ENCODE results near the gene KLHDC4. TPM values are rescaled to one million over a fixed set of nuclear protein-coding genes. Genes with fewer than 3 reads are reported as not detected.

Gene KLHDC4
- total and polyA plus RNA-seq, 9 of the 15 experiments (the other 6 are each of a cell fraction or from before 2014, with no cell fraction given) = 1.3 to 68.1 (median 32.8) TPM

DNA sequence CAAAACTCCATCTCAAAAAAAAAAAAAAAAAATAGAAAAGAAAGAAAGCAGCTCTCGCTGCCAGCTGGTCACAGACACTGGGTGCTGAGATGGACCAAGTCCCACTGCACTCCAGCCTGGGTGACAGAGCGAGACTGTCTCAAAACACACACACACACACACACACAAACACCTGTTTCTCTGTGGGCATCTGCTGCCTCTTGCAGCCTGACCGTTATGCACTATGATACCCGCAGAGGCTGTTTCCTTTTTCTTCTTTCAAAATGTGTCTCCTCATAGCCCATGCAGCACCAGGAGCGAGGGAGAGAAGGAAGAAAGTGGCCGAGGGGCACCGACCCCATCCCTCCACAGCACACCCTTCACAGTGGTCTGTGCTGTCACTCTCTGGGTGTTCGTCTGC, 36.9 kb upstream of the KLHDC4 start (continued):
- TF ChIP-seq, protein P1, sequence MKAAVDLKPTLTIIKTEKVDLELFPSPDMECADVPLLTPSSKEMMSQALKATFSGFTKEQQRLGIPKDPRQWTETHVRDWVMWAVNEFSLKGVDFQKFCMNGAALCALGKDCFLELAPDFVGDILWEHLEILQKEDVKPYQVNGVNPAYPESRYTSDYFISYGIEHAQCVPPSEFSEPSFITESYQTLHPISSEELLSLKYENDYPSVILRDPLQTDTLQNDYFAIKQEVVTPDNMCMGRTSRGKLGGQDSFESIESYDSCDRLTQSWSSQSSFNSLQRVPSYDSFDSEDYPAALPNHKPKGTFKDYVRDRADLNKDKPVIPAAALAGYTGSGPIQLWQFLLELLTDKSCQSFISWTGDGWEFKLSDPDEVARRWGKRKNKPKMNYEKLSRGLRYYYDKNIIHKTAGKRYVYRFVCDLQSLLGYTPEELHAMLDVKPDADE (conservative IDR thresholded peaks at IDR 0.05; ENCODE audit: control insufficient read depth, low read depth, low read length) = no peak
- TF ChIP-seq, protein P2, sequence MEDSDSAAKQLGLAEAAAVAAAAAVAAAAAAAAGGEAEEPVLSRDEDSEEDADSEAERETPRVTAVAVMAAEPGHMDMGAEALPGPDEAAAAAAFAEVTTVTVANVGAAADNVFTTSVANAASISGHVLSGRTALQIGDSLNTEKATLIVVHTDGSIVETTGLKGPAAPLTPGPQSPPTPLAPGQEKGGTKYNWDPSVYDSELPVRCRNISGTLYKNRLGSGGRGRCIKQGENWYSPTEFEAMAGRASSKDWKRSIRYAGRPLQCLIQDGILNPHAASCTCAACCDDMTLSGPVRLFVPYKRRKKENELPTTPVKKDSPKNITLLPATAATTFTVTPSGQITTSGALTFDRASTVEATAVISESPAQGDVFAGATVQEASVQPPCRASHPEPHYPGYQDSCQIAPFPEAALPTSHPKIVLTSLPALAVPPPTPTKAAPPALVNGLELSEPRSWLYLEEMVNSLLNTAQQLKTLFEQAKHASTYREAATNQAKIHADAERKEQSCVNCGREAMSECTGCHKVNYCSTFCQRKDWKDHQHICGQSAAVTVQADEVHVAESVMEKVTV (CRISPR knock-in tag; IDR thresholded peaks at IDR 0.05) = no peak
- no peak for TF ChIP-seq RFX1 (IDR thresholded peaks at IDR 0.05)

DNA sequence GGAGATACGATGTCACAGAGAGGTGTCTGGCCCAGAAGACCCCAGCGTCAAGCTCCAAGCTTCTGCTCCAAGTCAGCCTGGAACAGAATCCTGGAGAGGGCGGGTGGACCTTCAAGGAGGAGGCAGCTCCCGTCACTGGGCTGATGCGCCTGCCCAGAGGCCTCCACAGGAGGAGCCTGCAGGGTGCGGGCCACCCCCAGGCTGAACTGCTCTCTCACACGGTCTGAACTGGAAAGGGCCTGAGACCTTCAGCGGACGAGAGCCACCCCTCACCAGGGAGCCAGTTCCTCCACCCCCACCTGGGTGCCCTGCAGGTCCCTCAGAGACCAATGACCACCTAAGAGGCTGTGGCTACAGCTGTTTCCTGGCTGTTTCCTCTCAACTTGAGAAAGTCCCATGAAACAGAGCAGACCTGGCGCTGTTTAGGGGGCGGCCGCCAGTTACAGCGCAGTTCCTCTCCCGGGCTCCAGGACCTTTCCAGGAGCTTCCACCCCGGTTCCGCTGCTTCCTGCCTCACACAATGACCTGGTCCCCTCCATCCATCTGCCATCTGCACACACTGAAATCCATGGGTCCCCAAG, 36.0 kb upstream of the KLHDC4 start:
- Histone ChIP-seq H3K4me3 (no peak overlapping the region), H3K4me1 (replicated peaks in 1 of 2; ENCODE audit: control insufficient read depth in 2 of 2, insufficient read depth in 2 of 2, low read length in 2 of 2) (peaks cover 11 to 20% of the 10 kb centered on the region in 2 experiments), H3K9ac (ENCODE audit: insufficient read depth in 1 of 2, low read depth in 2 of 2, low read length in 2 of 2) (peak overlapping the region in 1 of 2 experiments; percentile 43; a peak in 2 of 4 replicates), H4K20me1 (replicated peaks; ENCODE audit: control insufficient read depth, insufficient read depth, low read length) (no peaks in the 10 kb centered on the region), H3K27ac (ENCODE audit: extremely low read depth, low read depth, low read length) (no peak overlapping the region), H3K79me2 (ENCODE audit: control insufficient read depth, insufficient read depth, low read length) (no peaks in the 10 kb centered on the region), H3K36me3 (ENCODE audit: control insufficient read depth, insufficient read depth, low read length) (no peaks in the 10 kb centered on the region), H2AFZ (ENCODE audit: low read depth, low read length) (peak overlapping the region; percentile 51; the same call in 1 of the 2 replicates), H3K4me2 (ENCODE audit: insufficient read depth, low read length) (no peak overlapping the region), H3K9me3 (replicated peaks; ENCODE audit: control insufficient read depth, insufficient read depth, low read depth, low read length) (0 out of 2 replicates have a peak, but pooled peaks cover 2% of the 10 kb centered on the region), H3K9me1 (ENCODE audit: control insufficient read depth, insufficient read depth, low read length) (no peaks in the 10 kb centered on the region), H3K27me3 (ENCODE audit: control insufficient read depth in 2 of 2, insufficient read depth in 2 of 2, low read length in 2 of 2) (peaks cover 0 to 10% of the 10 kb centered on the region in 2 experiments; a peak in 1 of 5 replicates)
- intact Hi-C loops (cut with micrococcal nuclease) (no loop called here), in situ Hi-C loops (cut with MboI) (no loop called here)
- FAIRE-seq (no peak), DNase-seq (ENCODE audit: extremely low read depth in 1 of 4, low spot score in 3 of 4) (no peak), ATAC-seq (peak; percentile 74)
- ChIA-PET POLR2A (interaction anchor here (0.7 to 1.0 kb wide), 3 partner anchors 8 to 25 kb away, joined by 3 to 5 read pairs (median 4); no protein-coding TSS in a partner anchor), CTCF (ENCODE audit: low intra/inter-chr PET ratio) (no interaction called here)
- WGBS (ENCODE audit: insufficient coverage, low coverage, missing lambda C conversion rate) = 41% methylated on average over 16 of the region's 16 CpGs
- BruUV-seq (replicated peaks) = no TSS peak
- TF ChIP-seq, protein P3, sequence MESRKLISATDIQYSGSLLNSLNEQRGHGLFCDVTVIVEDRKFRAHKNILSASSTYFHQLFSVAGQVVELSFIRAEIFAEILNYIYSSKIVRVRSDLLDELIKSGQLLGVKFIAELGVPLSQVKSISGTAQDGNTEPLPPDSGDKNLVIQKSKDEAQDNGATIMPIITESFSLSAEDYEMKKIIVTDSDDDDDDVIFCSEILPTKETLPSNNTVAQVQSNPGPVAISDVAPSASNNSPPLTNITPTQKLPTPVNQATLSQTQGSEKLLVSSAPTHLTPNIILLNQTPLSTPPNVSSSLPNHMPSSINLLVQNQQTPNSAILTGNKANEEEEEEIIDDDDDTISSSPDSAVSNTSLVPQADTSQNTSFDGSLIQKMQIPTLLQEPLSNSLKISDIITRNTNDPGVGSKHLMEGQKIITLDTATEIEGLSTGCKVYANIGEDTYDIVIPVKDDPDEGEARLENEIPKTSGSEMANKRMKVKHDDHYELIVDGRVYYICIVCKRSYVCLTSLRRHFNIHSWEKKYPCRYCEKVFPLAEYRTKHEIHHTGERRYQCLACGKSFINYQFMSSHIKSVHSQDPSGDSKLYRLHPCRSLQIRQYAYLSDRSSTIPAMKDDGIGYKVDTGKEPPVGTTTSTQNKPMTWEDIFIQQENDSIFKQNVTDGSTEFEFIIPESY (CRISPR knock-in tag; IDR thresholded peaks at IDR 0.05) = peak; percentile 94
- TF ChIP-seq CTBP1 (IDR thresholded peaks at IDR 0.05; ENCODE audit: borderline replicate concordance) (peak; percentile 32; the same call in 1 of the 2 replicates), JUN (IDR thresholded peaks at IDR 0.05; ENCODE audit: borderline replicate concordance, low read depth, low read length) (no peak), JUN (CRISPR knock-in tag; IDR thresholded peaks at IDR 0.05; ENCODE audit: borderline replicate concordance) (no peak), ZNF57 (CRISPR knock-in tag; IDR thresholded peaks at IDR 0.05) (no peak), HEY1 (CRISPR knock-in tag; IDR thresholded peaks at IDR 0.05; ENCODE audit: borderline replicate concordance) (no peak)
- TF ChIP-seq, protein P4, sequence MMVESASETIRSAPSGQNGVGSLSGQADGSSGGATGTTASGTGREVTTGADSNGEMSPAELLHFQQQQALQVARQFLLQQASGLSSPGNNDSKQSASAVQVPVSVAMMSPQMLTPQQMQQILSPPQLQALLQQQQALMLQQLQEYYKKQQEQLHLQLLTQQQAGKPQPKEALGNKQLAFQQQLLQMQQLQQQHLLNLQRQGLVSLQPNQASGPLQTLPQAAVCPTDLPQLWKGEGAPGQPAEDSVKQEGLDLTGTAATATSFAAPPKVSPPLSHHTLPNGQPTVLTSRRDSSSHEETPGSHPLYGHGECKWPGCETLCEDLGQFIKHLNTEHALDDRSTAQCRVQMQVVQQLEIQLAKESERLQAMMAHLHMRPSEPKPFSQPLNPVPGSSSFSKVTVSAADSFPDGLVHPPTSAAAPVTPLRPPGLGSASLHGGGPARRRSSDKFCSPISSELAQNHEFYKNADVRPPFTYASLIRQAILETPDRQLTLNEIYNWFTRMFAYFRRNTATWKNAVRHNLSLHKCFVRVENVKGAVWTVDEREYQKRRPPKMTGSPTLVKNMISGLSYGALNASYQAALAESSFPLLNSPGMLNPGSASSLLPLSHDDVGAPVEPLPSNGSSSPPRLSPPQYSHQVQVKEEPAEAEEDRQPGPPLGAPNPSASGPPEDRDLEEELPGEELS (CRISPR knock-in tag; IDR thresholded peaks at IDR 0.05; ENCODE audit: borderline replicate concordance) = no peak
- TF ChIP-seq, protein P5, sequence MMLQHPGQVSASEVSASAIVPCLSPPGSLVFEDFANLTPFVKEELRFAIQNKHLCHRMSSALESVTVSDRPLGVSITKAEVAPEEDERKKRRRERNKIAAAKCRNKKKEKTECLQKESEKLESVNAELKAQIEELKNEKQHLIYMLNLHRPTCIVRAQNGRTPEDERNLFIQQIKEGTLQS (IDR thresholded peaks at IDR 0.05) = no peak
- TF ChIP-seq, protein P5 (CRISPR knock-in tag; conservative IDR thresholded peaks at IDR 0.05) = no peak
